Body of pancreas (tissue), 4 donors: ENCODE data around the gene FRAS1.
"Not testable (repeated sequence)": the region's sequence is repeated elsewhere in the genome, so short reads cannot be mapped to it uniquely, and the experiment has no call there.

Experiments used
- POLR2A ChIP-seq, 3 donors: fragments of 450-650 bp; IDR thresholded peaks; one replicate each; pipeline ENCODE4 v1.6.1; 2016; ENCODE audit warnings: antibody characterized with exemption in 3 of 3, mild to moderate bottlenecking in 2 of 3
- TF ChIP-seq, protein P1 (sequence below), 7 experiments: fragments of 450-650 bp in 4 of 7; fragments of 200-600 bp in 3 of 7; sonication (generic) in 3 of 7; IDR thresholded peaks; one replicate each; pipeline ENCODE4 v1.5.1; 2016 to 2019; ENCODE audit warnings: antibody characterized with exemption in 7 of 7

DNA sequence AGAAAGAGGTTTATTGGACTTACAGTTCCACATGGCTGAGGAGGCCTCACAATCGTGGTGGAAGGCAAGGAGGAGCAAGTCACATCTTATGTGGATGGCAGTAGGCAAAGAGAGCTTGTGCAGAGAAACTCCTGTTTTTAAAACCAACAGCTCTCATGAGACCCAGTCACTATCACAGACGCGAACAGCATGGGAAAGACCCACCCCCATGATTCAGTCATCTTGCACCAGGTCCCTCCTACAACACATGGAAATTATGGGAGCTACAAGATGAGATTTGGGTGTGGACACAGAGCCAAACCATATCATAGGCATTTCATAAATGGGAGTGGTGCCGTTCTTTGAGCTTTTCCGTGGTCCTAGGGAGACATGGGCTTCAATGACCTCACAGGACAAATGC lies 35.2 kb downstream of the FRAS1 start:
- TF ChIP-seq, protein P1, sequence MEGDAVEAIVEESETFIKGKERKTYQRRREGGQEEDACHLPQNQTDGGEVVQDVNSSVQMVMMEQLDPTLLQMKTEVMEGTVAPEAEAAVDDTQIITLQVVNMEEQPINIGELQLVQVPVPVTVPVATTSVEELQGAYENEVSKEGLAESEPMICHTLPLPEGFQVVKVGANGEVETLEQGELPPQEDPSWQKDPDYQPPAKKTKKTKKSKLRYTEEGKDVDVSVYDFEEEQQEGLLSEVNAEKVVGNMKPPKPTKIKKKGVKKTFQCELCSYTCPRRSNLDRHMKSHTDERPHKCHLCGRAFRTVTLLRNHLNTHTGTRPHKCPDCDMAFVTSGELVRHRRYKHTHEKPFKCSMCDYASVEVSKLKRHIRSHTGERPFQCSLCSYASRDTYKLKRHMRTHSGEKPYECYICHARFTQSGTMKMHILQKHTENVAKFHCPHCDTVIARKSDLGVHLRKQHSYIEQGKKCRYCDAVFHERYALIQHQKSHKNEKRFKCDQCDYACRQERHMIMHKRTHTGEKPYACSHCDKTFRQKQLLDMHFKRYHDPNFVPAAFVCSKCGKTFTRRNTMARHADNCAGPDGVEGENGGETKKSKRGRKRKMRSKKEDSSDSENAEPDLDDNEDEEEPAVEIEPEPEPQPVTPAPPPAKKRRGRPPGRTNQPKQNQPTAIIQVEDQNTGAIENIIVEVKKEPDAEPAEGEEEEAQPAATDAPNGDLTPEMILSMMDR (IDR thresholded peaks at IDR 0.05): not testable (repeated sequence)
- TF ChIP-seq POLR2A (IDR thresholded peaks at IDR 0.05): not testable (repeated sequence)
